SK-N-SH (cell line): ENCODE measurements around the gene NAA38.

Experiments used
- GATA2 ChIP-seq: sonication (generic); formaldehyde crosslinking; IDR thresholded peaks from 2 replicates; pipeline ENCODE4 v1.5.0; 2020; ENCODE audit warnings: mild to moderate bottlenecking, missing genetic modification reagents
- TF ChIP-seq, protein P1 (sequence below): fragments of 200-600 bp; sonication (generic); IDR thresholded peaks from 2 replicates; pipeline ENCODE4 v1.6.1; 2017; ENCODE audit warnings: antibody characterized with exemption, mild to moderate bottlenecking, moderate library complexity
- TF ChIP-seq, protein P2 (sequence below): IDR thresholded peaks from 2 replicates; pipeline ENCODE4 v1.4.0; 2012; ENCODE audit warnings: low read depth

DNA sequence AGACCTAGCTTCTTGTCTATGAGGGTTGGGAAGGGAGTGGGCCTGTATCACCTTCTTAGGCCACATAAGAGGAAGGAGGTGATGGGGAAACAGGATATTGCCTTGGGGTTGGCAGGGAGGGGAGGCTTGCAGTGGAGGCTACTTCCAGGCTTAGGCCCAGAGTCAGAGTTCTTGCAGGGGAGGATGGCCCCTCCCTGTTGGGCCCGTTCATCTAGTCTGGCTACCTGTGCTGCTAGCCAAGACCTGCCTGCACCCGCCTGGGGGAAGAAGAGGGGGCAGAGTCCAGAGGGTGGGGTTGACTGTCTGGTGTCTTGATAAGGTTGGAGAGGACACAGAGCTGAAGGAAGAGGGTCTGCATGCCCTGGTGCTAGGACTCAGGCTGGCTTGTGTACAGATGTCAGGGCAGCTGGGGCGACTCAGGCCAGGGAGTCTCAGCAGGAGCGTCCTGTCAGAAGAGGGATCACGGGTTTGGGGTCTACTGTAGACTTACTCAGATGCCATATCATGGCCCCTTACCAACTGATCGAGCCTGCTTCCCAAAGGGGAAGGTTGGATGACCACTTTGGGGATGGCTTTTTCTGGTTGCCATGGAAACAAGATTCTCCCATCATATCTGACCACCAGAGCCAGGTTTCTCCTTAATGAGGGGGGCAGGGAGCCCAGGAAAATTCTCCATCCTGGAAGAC, 18.0 kb downstream of the NAA38 start:
- TF ChIP-seq GATA2 (CRISPR knock-in tag) = no peak
- TF ChIP-seq, protein P1, sequence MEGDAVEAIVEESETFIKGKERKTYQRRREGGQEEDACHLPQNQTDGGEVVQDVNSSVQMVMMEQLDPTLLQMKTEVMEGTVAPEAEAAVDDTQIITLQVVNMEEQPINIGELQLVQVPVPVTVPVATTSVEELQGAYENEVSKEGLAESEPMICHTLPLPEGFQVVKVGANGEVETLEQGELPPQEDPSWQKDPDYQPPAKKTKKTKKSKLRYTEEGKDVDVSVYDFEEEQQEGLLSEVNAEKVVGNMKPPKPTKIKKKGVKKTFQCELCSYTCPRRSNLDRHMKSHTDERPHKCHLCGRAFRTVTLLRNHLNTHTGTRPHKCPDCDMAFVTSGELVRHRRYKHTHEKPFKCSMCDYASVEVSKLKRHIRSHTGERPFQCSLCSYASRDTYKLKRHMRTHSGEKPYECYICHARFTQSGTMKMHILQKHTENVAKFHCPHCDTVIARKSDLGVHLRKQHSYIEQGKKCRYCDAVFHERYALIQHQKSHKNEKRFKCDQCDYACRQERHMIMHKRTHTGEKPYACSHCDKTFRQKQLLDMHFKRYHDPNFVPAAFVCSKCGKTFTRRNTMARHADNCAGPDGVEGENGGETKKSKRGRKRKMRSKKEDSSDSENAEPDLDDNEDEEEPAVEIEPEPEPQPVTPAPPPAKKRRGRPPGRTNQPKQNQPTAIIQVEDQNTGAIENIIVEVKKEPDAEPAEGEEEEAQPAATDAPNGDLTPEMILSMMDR = no peak
- TF ChIP-seq, protein P2, sequence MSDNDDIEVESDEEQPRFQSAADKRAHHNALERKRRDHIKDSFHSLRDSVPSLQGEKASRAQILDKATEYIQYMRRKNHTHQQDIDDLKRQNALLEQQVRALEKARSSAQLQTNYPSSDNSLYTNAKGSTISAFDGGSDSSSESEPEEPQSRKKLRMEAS = no peak
